GM13977 (cell line): ENCODE measurements around the gene VPREB1.
"Not testable (repeated sequence)": the region's sequence is repeated elsewhere in the genome, so short reads cannot be mapped to it uniquely, and the experiment has no call there.

Source experiments
- DNase-seq: peaks from one replicate; pipeline ENCODE4 v3.0.0; 2012; ENCODE audit warnings: low spot score
- in situ Hi-C: fragments of 300-500 bp; cut with MboI; formaldehyde crosslinking; loops from one replicate; pipeline ENCODE4 v1.12.0; 2022; ENCODE audit warnings: low sequenced_read_pairs, low pct_unique_long_range_greater_than_20kb, mixed read lengths, inconsistent platforms; ENCODE audit not compliant: unreplicated experiment

Gene VPREB1

GRCh38 chr22:22277423-22277822 is 32.8 kb downstream of the VPREB1 start:
- DNase-seq, in situ Hi-C loops: not testable (repeated sequence)

DNA sequence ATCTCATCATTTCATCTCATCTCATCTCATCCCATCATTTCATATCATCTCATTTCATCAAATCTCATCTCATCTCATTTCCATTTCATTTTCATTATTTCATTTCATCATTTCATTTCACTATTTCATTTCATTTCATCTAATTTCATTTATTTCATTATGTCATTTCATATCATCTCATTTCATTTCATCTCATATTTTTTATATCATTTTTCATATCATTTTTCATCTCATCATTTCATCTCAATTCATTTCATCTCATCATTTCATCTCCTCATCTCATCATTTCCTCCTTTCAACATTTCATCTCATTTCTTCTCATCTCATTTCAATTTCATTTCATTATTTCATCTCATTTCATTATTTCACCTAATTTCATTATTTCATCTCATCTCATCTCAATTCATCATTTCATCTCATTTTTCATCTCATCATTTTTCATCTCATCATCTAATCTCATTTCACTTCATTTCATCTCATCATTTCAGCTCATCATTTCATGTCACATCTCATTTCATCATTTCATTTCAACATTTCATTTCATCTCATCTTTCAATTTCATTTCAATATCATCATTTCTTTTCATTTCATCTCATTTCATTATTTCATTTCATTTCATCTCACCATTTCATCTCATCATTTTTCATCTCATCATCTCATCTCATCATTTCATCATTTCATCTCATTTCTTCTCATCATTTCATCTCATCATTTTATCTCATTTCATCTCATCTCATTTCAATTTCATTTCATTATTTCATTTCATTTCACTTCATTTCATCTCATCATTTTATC is 40.6 kb downstream of the VPREB1 start:
- in situ Hi-C loops: not testable (repeated sequence)

GRCh38 chr22:22286390-22287105 is 42.0 kb downstream of the VPREB1 start:
- DNase-seq, in situ Hi-C loops: not testable (repeated sequence)

More for the DNA sequence above, 40.6 kb downstream of the VPREB1 start:
- DNase-seq: not testable (repeated sequence)

DNA sequence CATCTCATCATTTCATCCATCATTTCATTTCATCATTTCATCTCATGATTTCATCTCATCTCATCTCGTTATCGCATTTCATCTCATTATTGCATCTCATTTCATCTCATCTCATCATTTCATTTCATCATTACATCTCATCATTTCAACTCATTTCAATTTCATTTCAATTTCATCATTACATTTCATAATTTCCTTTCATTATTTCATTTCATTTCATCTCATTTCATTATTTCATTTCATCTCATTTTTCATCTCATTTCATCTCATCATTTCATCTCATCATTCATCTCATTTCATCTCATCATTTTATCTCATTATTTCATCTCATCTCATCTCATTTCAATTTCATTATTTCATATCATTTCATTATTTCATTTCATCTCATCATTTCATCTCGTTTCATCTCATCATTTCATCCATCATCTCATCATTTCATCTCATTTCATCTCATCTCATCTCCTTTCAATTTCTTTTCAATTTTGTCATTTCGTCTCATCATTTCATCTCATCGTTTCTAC is 42.6 kb downstream of the VPREB1 start:
- DNase-seq, in situ Hi-C loops: not testable (repeated sequence)

DNA sequence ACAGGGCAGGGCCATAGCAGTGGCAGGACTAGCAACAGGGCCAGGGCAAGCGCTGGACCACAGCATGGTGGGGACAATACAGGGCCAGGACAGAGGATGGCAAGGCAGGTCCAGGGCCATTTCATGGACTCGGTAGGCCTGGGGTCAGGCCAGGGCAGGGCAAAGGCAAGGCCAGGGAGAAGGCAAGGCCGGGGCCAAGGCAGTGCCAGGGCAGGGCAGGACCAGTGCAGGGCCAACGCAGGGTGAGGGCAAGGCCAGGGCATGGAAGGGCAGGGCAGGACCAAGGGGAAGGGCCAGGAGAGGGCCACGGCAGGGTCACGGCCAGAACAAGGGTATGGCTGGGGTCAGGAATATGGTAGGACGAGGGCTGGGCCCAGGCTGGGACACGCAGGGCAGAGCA is 45.1 kb downstream of the VPREB1 start:
- in situ Hi-C loops: not testable (repeated sequence)

DNA sequence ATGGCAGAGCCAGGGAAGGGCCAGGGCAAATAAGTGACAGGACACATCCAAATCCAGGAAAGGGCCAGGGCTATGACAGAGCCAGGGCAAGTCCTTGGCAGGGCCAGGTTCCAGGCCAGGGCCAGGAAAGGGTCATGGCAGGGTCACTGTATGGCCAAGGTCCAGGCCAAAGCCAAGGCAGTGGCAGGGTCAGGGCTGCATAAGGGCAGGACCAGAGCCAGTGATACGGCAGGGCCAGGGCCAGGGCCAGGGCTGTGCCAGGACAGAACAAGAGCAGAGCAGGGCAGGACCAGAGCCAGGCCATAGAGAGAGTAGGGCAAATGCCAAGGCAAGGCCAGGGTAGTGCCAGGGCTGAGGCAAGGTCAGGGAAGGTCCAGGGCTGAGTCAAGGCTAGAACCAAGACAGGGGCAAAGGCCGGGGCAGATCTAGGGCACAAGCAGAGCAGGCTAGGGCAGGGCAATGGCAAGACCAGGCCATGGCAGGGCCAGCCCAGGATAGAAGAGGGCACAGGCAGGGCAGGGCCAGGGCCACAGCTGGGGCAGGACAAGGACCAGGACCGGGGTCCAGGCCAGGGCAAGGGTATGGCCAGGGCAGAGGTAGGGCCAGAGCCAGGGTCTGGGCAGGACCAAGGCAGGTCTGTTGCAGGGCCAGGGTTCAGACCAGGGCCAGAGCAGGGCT is 46.7 kb downstream of the VPREB1 start:
- in situ Hi-C loops, DNase-seq: not testable (repeated sequence)

More for the DNA sequence above, 45.1 kb downstream of the VPREB1 start:
- not testable (repeated sequence) for DNase-seq

DNA sequence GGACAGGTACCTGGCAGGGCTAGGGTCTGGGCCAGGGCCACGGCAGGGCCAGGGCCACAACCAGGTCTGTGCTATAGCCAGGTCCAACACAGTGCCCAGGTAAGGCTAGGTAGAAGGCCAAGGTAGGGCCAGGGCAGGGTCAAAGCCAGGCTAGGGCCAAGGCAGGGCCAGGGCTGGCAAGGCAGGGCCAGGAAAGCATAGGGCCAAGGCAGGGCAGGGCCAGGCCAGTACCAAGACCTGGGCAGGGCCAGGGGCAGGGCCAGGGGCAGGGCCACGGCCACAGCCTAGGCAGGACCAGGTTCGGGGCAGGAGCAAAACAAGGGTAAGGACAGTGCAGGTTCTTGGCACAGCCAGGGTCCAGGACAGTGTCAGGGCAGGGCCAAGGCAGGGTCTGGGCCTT is 48.1 kb downstream of the VPREB1 start:
- DNase-seq, in situ Hi-C loops: not testable (repeated sequence)

- in situ Hi-C loops, DNase-seq: not testable (repeated sequence)
These were observed 48.9 kb downstream of the VPREB1 start for GRCh38 chr22:22293436-22293835.

DNA sequence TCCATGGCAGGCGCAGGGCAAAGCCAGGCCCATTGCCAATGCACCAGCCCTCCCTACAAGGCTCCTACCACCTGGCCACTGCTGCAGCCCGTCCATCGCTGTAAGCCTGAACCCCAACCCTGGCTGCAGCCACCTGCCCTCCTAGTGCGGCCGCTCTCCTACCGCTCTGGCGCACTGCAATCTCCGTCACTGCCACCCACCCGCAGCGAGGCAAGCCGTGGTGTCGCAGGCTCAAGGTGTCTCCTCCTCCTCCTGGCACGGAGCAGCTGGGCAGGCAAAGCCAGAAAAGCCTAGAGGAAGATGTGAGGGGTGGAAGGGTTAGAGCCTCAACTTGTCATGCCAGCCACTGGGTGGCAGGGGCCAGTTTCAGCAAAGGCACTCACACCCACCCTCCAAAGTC is 50.1 kb downstream of the VPREB1 start:
- DNase-seq, in situ Hi-C loops: not testable (repeated sequence)
